Stimulated activated CD4-positive, alpha-beta T cell treated with anti-CD3 and anti-CD28 coated beads, Interleukin-4, amount 100 ng/mL, for 1 hour (primary cell): ENCODE measurements around the gene TMEM131.
"Not testable (repeated sequence)": the region's sequence is repeated elsewhere in the genome, so short reads cannot be mapped to it uniquely, and the experiment has no call there.

Experiments
- DNase-seq: peaks from one replicate; pipeline ENCODE4 v3.0.0-alpha.2; 2020

TMEM131 gene

GRCh38 chr2:97718051-97718882 is 277.5 kb downstream of the TMEM131 start:
- DNase-seq: peak; percentile 67

GRCh38 chr2:97717613-97717995 is 278.1 kb downstream of the TMEM131 start:
- DNase-seq: no peak

GRCh38 chr2:97716695-97717612 is 278.8 kb downstream of the TMEM131 start:
- no peak for DNase-seq

- no peak for DNase-seq
These were observed 279.6 kb downstream of the TMEM131 start for GRCh38 chr2:97715951-97716694.

GRCh38 chr2:97714950-97715652 is 280.6 kb downstream of the TMEM131 start:
- no peak for DNase-seq

GRCh38 chr2:97714084-97714949 is 281.4 kb downstream of the TMEM131 start:
- DNase-seq: no peak

- peak; percentile 58 for DNase-seq
These were observed 282.3 kb downstream of the TMEM131 start, which contains the start of gene ZAP70 for GRCh38 chr2:97713296-97714083. Gene ZAP70, plus strand, starts transcription at chr2:97713576. Its CDS starts 10,461 bp downstream, at chr2:97724037.

GRCh38 chr2:97712693-97713295 is 283.0 kb downstream of the TMEM131 start:
- DNase-seq: peak; percentile 52

GRCh38 chr2:97712175-97712574 is 283.6 kb downstream of the TMEM131 start:
- DNase-seq: not testable (repeated sequence)

GRCh38 chr2:97711394-97711711 is 284.4 kb downstream of the TMEM131 start:
- no peak for DNase-seq

GRCh38 chr2:97708608-97709007 is 287.1 kb downstream of the TMEM131 start:
- no peak for DNase-seq

- DNase-seq: no peak
These were observed 287.7 kb downstream of the TMEM131 start for GRCh38 chr2:97708048-97708380.

- no peak for DNase-seq
These were observed 288.2 kb downstream of the TMEM131 start for GRCh38 chr2:97707362-97708047.

- no peak for DNase-seq
These were observed 288.9 kb downstream of the TMEM131 start for GRCh38 chr2:97706708-97707345.
